ENCODE measurements around the gene GBX1. TPM values are rescaled to one million over a fixed set of nuclear protein-coding genes. Genes with fewer than 3 reads are reported as not detected.

Gene GBX1
- total RNA-seq, 1 experiment from 2014 or later = not detected

DNA sequence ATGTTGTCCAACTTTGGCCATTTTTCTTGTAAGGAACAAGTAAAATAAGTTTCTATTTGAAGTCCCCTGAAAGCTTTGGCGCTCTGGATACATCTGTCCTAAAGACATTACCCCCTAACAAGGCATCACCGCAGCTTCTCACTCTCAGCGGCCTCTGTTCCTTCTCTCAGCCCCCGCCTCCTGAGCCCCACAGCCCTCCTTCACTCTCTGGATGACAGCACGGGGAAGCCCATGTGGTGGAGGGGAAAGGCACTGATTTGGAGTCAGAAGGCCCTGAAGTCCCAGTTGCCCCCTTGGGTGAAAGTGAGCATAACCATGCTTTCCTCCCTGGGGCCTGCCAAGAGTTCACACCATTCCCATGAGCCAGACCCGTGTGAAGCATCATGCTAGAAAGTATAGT lies 38.2 kb upstream of the GBX1 start:
- H3K56ac ChIP-seq (ENCODE audit: insufficient read length, low read depth, low read length) = no peak overlapping the region
- Mint-ChIP-seq H3K4me3 (no peak overlapping the region), H3K4me1 (peaks cover 9 to 11% of the 10 kb centered on the region in 2 experiments), H3K27me3 (ENCODE audit: low read depth) (peaks cover 49% of the 10 kb centered on the region), H3K27ac (no peak overlapping the region; a peak in 1 of 7 replicates), H3K9me3 (no peaks in the 10 kb centered on the region), H3K36me3 (ENCODE audit: insufficient read depth in 1 of 3, low read depth in 3 of 3) (no peaks in the 10 kb centered on the region; a peak in 1 of 7 replicates)
- H3K18ac ChIP-seq (ENCODE audit: insufficient read length, low read depth, low read length) = no peak overlapping the region
- H3K23me2 ChIP-seq (ENCODE audit: insufficient read length, low read depth, low read length, poor library complexity, severe bottlenecking) = no peaks in the 10 kb centered on the region
- H2BK5ac ChIP-seq (ENCODE audit: insufficient read length, low read length) = no peak overlapping the region
- no peak overlapping the region for H3K4me2 ChIP-seq (ENCODE audit: insufficient read depth, insufficient read length, low read length)
- H3K4me1 ChIP-seq (ENCODE audit: insufficient read depth, low read length) = peaks cover 4% of the 10 kb centered on the region; the same call in 1 of the 2 replicates
- no peak overlapping the region for H2BK120ac ChIP-seq (ENCODE audit: low read depth, low read length, poor library complexity, severe bottlenecking)
- no peak overlapping the region for H3K23ac ChIP-seq (ENCODE audit: insufficient read length, low read depth, low read length)
- H3T11ph ChIP-seq (ENCODE audit: low read length) = no peak overlapping the region
- H2BK20ac ChIP-seq (ENCODE audit: low read depth, low read length, poor library complexity, severe bottlenecking) = no peak overlapping the region
- H2BK15ac ChIP-seq (ENCODE audit: low read depth, low read length) = no peak overlapping the region
- H4K91ac ChIP-seq (ENCODE audit: insufficient read length, low read depth, low read length) = no peak overlapping the region
- no peak overlapping the region for H2AFZ ChIP-seq (ENCODE audit: low read length)
- H4K5ac ChIP-seq (ENCODE audit: insufficient read length, low read depth, low read length) = no peak overlapping the region
- no peak overlapping the region for H3K27ac ChIP-seq (ENCODE audit: insufficient read length, low read depth, low read length)
- no peak overlapping the region for H4K8ac ChIP-seq (replicated peaks; ENCODE audit: insufficient read length, low read depth, low read length)
- no CpG with 5 or more reads among the region's 6 CpGs for WGBS (ENCODE audit: extremely low coverage, insufficient read length, low lambda C conversion rate)
- H3K79me1 ChIP-seq (ENCODE audit: insufficient read depth, low read depth, low read length, poor library complexity, severe bottlenecking) = no peaks in the 10 kb centered on the region
- no peak for DNase-seq
- no peaks in the 10 kb centered on the region for H3K79me2 ChIP-seq (ENCODE audit: insufficient read depth, low read length)
- H3K9me3 ChIP-seq (ENCODE audit: control insufficient read depth, low read depth, low read length) = no peaks in the 10 kb centered on the region
- no peak overlapping the region for H2AK5ac ChIP-seq (ENCODE audit: insufficient read length, low read length)
- no peaks in the 10 kb centered on the region for H3K27me3 ChIP-seq (ENCODE audit: insufficient read depth, low read length)
- H3K4ac ChIP-seq (ENCODE audit: low read depth, low read length) = no peak overlapping the region
- no peak overlapping the region for H3K9ac ChIP-seq (ENCODE audit: extremely low read depth, insufficient read length, low read length)
- no peak for TF ChIP-seq CTCF (conservative IDR thresholded peaks at IDR 0.05)
- no peak overlapping the region for H3K14ac ChIP-seq (ENCODE audit: insufficient read depth, low read length)
- H2BK12ac ChIP-seq (ENCODE audit: insufficient read length, low read depth, low read length) = no peak overlapping the region
- H4K20me1 ChIP-seq (ENCODE audit: control insufficient read depth, insufficient read depth, insufficient read length) = peaks cover 3% of the 10 kb centered on the region
